ENCODE data around the gene AIDA. TPM values are rescaled to one million over a fixed set of nuclear protein-coding genes. Genes with fewer than 3 reads are reported as not detected.

AIDA gene
- total RNA-seq, 1 experiment from 2014 or later: 73.1 TPM

DNA sequence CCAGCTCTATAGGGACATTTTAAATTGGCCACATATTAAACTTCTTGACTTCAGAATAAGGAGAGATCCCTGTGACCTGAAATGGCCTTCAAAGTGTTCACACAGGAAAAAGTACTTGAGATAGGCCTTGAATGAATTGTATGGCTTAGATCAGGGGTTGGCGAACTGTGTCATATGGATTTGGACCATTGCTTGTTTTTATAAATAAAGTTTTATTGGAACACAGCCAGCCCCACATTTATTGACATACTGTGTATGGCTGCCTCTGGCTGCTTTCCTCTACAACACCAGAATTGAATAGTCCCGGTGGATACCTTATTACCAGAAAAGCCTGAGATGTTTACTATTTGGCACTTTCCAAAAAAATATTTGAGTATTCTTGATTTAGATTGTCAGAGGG lies 4.1 kb upstream of the AIDA start:
- no peak for DNase-seq (ENCODE audit: low read depth, low spot score)
- Histone ChIP-seq H3K36me3 (ENCODE audit: control insufficient read depth, insufficient read depth, low read length) (peaks cover 40% of the 10 kb centered on the region), H3K27ac (ENCODE audit: low read length) (no peak overlapping the region), H3K27me3 (ENCODE audit: control insufficient read depth, insufficient read depth, low read length) (no peaks in the 10 kb centered on the region), H3K9me3 (ENCODE audit: control insufficient read depth, insufficient read depth, low read depth, low read length) (no peaks in the 10 kb centered on the region), H3K4me1 (ENCODE audit: control insufficient read depth, insufficient read depth, low read length) (no peaks in the 10 kb centered on the region), H3K4me3 (ENCODE audit: low read depth in 2 of 2, low read length in 2 of 2) (no peak overlapping the region)
- ATAC-seq: no peak
- intact Hi-C loops (cut with micrococcal nuclease; ENCODE audit: unreplicated experiment): no loop called here
- ChIA-PET POLR2A (no interaction called here), CTCF (no interaction called here)
- BruUV-seq (replicated peaks): no TSS peak
- TF ChIP-seq POLR2AphosphoS5 (IDR thresholded peaks at IDR 0.05; ENCODE audit: low read depth, low read length) (no peak), SIN3A (IDR thresholded peaks at IDR 0.05; ENCODE audit: borderline replicate concordance, insufficient read depth, low read depth, low read length) (no peak), TCF7L2 (IDR thresholded peaks at IDR 0.05; ENCODE audit: low read depth, low read length) (no peak)
- TF ChIP-seq, protein P1, sequence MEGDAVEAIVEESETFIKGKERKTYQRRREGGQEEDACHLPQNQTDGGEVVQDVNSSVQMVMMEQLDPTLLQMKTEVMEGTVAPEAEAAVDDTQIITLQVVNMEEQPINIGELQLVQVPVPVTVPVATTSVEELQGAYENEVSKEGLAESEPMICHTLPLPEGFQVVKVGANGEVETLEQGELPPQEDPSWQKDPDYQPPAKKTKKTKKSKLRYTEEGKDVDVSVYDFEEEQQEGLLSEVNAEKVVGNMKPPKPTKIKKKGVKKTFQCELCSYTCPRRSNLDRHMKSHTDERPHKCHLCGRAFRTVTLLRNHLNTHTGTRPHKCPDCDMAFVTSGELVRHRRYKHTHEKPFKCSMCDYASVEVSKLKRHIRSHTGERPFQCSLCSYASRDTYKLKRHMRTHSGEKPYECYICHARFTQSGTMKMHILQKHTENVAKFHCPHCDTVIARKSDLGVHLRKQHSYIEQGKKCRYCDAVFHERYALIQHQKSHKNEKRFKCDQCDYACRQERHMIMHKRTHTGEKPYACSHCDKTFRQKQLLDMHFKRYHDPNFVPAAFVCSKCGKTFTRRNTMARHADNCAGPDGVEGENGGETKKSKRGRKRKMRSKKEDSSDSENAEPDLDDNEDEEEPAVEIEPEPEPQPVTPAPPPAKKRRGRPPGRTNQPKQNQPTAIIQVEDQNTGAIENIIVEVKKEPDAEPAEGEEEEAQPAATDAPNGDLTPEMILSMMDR (IDR thresholded peaks at IDR 0.05): no peak
- TF ChIP-seq, protein P2, sequence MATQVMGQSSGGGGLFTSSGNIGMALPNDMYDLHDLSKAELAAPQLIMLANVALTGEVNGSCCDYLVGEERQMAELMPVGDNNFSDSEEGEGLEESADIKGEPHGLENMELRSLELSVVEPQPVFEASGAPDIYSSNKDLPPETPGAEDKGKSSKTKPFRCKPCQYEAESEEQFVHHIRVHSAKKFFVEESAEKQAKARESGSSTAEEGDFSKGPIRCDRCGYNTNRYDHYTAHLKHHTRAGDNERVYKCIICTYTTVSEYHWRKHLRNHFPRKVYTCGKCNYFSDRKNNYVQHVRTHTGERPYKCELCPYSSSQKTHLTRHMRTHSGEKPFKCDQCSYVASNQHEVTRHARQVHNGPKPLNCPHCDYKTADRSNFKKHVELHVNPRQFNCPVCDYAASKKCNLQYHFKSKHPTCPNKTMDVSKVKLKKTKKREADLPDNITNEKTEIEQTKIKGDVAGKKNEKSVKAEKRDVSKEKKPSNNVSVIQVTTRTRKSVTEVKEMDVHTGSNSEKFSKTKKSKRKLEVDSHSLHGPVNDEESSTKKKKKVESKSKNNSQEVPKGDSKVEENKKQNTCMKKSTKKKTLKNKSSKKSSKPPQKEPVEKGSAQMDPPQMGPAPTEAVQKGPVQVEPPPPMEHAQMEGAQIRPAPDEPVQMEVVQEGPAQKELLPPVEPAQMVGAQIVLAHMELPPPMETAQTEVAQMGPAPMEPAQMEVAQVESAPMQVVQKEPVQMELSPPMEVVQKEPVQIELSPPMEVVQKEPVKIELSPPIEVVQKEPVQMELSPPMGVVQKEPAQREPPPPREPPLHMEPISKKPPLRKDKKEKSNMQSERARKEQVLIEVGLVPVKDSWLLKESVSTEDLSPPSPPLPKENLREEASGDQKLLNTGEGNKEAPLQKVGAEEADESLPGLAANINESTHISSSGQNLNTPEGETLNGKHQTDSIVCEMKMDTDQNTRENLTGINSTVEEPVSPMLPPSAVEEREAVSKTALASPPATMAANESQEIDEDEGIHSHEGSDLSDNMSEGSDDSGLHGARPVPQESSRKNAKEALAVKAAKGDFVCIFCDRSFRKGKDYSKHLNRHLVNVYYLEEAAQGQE (IDR thresholded peaks at IDR 0.05; ENCODE audit: insufficient read depth in 1 of 2, low read depth in 2 of 2, low read length in 1 of 2): no peak
- in situ Hi-C loops (cut with HindIII; ENCODE audit: low pct_unique_long_range_greater_than_20kb, low sequenced_read_pairs): no loop called here

DNA sequence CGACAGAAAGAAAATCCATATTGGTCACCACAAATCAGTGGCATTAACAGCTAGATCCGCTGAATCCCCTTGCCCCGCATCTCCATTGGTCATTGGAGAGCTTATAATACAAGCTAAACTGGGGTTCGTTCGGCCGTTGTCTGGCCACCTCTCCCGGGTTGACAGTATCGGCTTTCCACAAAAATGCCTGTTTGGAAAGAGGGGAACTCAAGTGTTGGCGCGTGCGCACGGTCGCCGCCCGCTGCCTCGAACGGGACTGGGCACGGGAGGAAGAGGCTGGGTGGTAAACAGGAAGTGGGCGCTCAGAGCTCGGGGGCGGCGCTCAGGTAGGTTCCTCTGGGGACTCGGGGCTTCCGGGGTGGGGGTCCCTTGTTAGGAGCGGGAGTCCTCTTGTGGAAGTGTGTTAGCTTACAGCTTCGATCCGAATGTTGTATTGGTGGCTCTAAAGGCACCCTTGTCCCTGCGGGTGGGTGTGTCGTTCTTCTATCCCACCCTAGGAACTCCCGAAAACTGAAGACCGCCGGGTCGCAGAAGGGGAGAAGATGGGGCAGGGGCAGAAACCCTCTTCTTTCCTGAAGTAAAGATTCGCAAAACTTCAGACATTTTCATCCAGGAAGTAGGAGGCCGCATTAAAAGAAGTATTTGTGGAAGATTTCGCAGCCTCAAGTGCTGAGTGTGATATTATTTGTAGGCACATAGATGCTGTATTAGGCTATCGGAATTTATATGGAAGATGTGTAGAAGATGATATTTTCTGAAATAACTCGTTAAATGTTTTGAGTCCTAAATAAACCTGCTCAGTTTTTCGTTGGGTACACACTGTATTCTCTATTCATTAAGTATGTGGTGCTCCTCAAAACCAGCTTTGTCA lies 1.0 kb upstream of the AIDA start:
- H3K27ac ChIP-seq (ENCODE audit: low read length): peak overlapping the region; percentile 100
- in situ Hi-C loops (cut with HindIII; ENCODE audit: low pct_unique_long_range_greater_than_20kb, low sequenced_read_pairs) (no loop called here), intact Hi-C loops (cut with micrococcal nuclease; ENCODE audit: unreplicated experiment) (loop anchor here (5.0 kb wide), 1 partner anchor 246 kb away; no protein-coding TSS in a partner anchor)
- BruUV-seq (replicated peaks): no TSS peak
- DNase-seq (ENCODE audit: low read depth, low spot score): peak; percentile 83
- H3K36me3 ChIP-seq (ENCODE audit: control insufficient read depth, insufficient read depth, low read length): peaks cover 16% of the 10 kb centered on the region
- no peaks in the 10 kb centered on the region for H3K9me3 ChIP-seq (ENCODE audit: control insufficient read depth, insufficient read depth, low read depth, low read length)
- H3K27me3 ChIP-seq (ENCODE audit: control insufficient read depth, insufficient read depth, low read length): no peaks in the 10 kb centered on the region
- peak overlapping the region; percentile 80 to 99 for H3K4me3 ChIP-seq (ENCODE audit: low read depth in 2 of 2, low read length in 2 of 2)
- TF ChIP-seq SIN3A (IDR thresholded peaks at IDR 0.05; ENCODE audit: borderline replicate concordance, insufficient read depth, low read depth, low read length) (peak; percentile 87; the same call in 1 of the 2 replicates), POLR2AphosphoS5 (IDR thresholded peaks at IDR 0.05; ENCODE audit: low read depth, low read length) (no peak; the same call in none of the 2 replicates), TCF7L2 (IDR thresholded peaks at IDR 0.05; ENCODE audit: low read depth, low read length) (no peak)
- peak; percentile 85 for ATAC-seq
- H3K4me1 ChIP-seq (ENCODE audit: control insufficient read depth, insufficient read depth, low read length): peaks cover 9% of the 10 kb centered on the region
- CTCF ChIA-PET: interaction anchor here (0.6 kb wide), 1 partner anchor 43 kb away, joined by 4 read pairs; no protein-coding TSS in a partner anchor
- POLR2A ChIA-PET: interaction anchor here (0.5 to 0.7 kb wide), 2 partner anchors 30 to 845 kb away, joined by 6 to 8 read pairs; no protein-coding TSS in a partner anchor

Measured in Panc1 (cell line).